ENCODE results near the gene KLF17. TPM values are rescaled to one million over a fixed set of nuclear protein-coding genes. Genes with fewer than 3 reads are reported as not detected.

Gene KLF17
- total RNA-seq, 1 donor from 2014 or later = not detected

GRCh38 chr1:44119525-44119924 lies 904 bp downstream of the KLF17 start:
- H3K36me3 ChIP-seq (ENCODE audit: control insufficient read depth, insufficient read depth, low read length) = no peaks in the 10 kb centered on the region
- no peak for TF ChIP-seq CTCF (IDR thresholded peaks at IDR 0.05; ENCODE audit: insufficient read depth, low read length, poor library complexity, severe bottlenecking)
- DNase-seq (ENCODE audit: low read depth) = no peak
- H3K27me3 ChIP-seq (ENCODE audit: control insufficient read depth, insufficient read depth, low read length) = no peaks in the 10 kb centered on the region
- H3K4me3 ChIP-seq (ENCODE audit: low read depth, low read length) = no peak overlapping the region

GRCh38 chr1:44120398-44120949 lies 1.9 kb downstream of the KLF17 start:
- no peaks in the 10 kb centered on the region for H3K27me3 ChIP-seq (ENCODE audit: control insufficient read depth, insufficient read depth, low read length)
- no peak overlapping the region for H3K4me3 ChIP-seq (ENCODE audit: low read depth, low read length)
- no peak for DNase-seq (ENCODE audit: low read depth)
- no peaks in the 10 kb centered on the region for H3K36me3 ChIP-seq (ENCODE audit: control insufficient read depth, insufficient read depth, low read length)
- TF ChIP-seq CTCF (IDR thresholded peaks at IDR 0.05; ENCODE audit: insufficient read depth, low read length, poor library complexity, severe bottlenecking) = no peak

- TF ChIP-seq CTCF (IDR thresholded peaks at IDR 0.05; ENCODE audit: insufficient read depth, low read length, poor library complexity, severe bottlenecking) = no peak
Observed at GRCh38 chr1:44129616-44130500, 11.2 kb downstream of the KLF17 start.

GRCh38 chr1:44131411-44131810 lies 12.8 kb downstream of the KLF17 start:
- H3K4me3 ChIP-seq (ENCODE audit: low read depth, low read length) = no peak overlapping the region
- no peaks in the 10 kb centered on the region for H3K36me3 ChIP-seq (ENCODE audit: control insufficient read depth, insufficient read depth, low read length)
- TF ChIP-seq CTCF (IDR thresholded peaks at IDR 0.05; ENCODE audit: insufficient read depth, low read length, poor library complexity, severe bottlenecking) = no peak
- no peak for DNase-seq (ENCODE audit: low read depth)
- H3K27me3 ChIP-seq (ENCODE audit: control insufficient read depth, insufficient read depth, low read length) = peaks cover 2% of the 10 kb centered on the region

More at GRCh38 chr1:44129616-44130500, 11.2 kb downstream of the KLF17 start:
- Histone ChIP-seq H3K27me3 (ENCODE audit: control insufficient read depth, insufficient read depth, low read length) (no peaks in the 10 kb centered on the region), H3K4me3 (ENCODE audit: low read depth, low read length) (no peak overlapping the region), H3K36me3 (ENCODE audit: control insufficient read depth, insufficient read depth, low read length) (no peaks in the 10 kb centered on the region)
- DNase-seq (ENCODE audit: low read depth) = no peak

GRCh38 chr1:44134071-44134920 lies 15.7 kb downstream of the KLF17 start:
- Histone ChIP-seq H3K36me3 (ENCODE audit: control insufficient read depth, insufficient read depth, low read length) (no peaks in the 10 kb centered on the region), H3K4me3 (ENCODE audit: low read depth, low read length) (no peak overlapping the region), H3K27me3 (ENCODE audit: control insufficient read depth, insufficient read depth, low read length) (peaks cover 4% of the 10 kb centered on the region)
- TF ChIP-seq CTCF (IDR thresholded peaks at IDR 0.05; ENCODE audit: insufficient read depth, low read length, poor library complexity, severe bottlenecking) = no peak
- no peak for DNase-seq (ENCODE audit: low read depth)

Data from kidney epithelial cell (primary cell).